ENCODE measurements around the gene MBD1.
"Not testable (repeated sequence)": the region's sequence is repeated elsewhere in the genome, so short reads cannot be mapped to it uniquely, and the experiment has no call there.

Gene MBD1

GRCh38 chr18:50268022-50268747 lies 13.1 kb downstream of the MBD1 start:
- no peak for DNase-seq (ENCODE audit: extremely low read depth, low read depth)
- peak; percentile 76 for TF ChIP-seq CTCF (IDR thresholded peaks at IDR 0.05; ENCODE audit: low read depth, low read length)

- TF ChIP-seq CTCF (IDR thresholded peaks at IDR 0.05; ENCODE audit: low read depth, low read length) = no peak
- peak; percentile 60 for DNase-seq (ENCODE audit: extremely low read depth, low read depth)
Observed at GRCh38 chr18:50266248-50266704, 15.0 kb downstream of the MBD1 start, which contains the start of gene CFAP53. Gene CFAP53, minus strand, starts transcription at chr18:50266495. Its CDS starts 91 bp downstream, at chr18:50266404.

- no peak for TF ChIP-seq CTCF (IDR thresholded peaks at IDR 0.05; ENCODE audit: low read depth, low read length)
- DNase-seq (ENCODE audit: extremely low read depth, low read depth) = no peak
Observed at GRCh38 chr18:50262977-50263376, 18.3 kb downstream of the MBD1 start.

- no peak for TF ChIP-seq CTCF (IDR thresholded peaks at IDR 0.05; ENCODE audit: low read depth, low read length)
- DNase-seq (ENCODE audit: extremely low read depth, low read depth) = no peak
Observed at GRCh38 chr18:50250935-50251334, 30.4 kb downstream of the MBD1 start.

- TF ChIP-seq CTCF (IDR thresholded peaks at IDR 0.05; ENCODE audit: low read depth, low read length) = no peak
- no peak for DNase-seq (ENCODE audit: extremely low read depth, low read depth)
Observed at GRCh38 chr18:50249576-50249975, 31.7 kb downstream of the MBD1 start.

GRCh38 chr18:50247561-50247960 lies 33.8 kb downstream of the MBD1 start:
- no peak for TF ChIP-seq CTCF (IDR thresholded peaks at IDR 0.05; ENCODE audit: low read depth, low read length)
- DNase-seq (ENCODE audit: extremely low read depth, low read depth) = no peak

GRCh38 chr18:50241768-50242167 lies 39.6 kb downstream of the MBD1 start:
- not testable (repeated sequence) for DNase-seq (ENCODE audit: extremely low read depth, low read depth)

GRCh38 chr18:50240080-50240563 lies 41.2 kb downstream of the MBD1 start:
- TF ChIP-seq CTCF (IDR thresholded peaks at IDR 0.05; ENCODE audit: low read depth, low read length) = no peak
- no peak for DNase-seq (ENCODE audit: extremely low read depth, low read depth)

Measured in AG09319 (cell line).